IMR-90 (cell line): Measurements from ENCODE around the gene NR4A1. TPM values are rescaled to one million over a fixed set of nuclear protein-coding genes. Genes with fewer than 3 reads are reported as not detected.
A peak's percentile ranks its signal among the peaks of the same experiment; 100 is the strongest.

Experiments used
- ATAC-seq: fragments of 200-7000 bp; cut with Tn5 transposase; 2 replicates; pipeline ENCODE4 v1.9.1; 2020; ENCODE audit warnings: low read depth, mild to moderate bottlenecking, moderate library complexity
- BruUV-seq: library from RNA; stranded (reverse); fragments of 400-500 nt; replicated peaks from 2 replicates; lab custom pipeline; 2021; lab: Mats Ljungman, UMichigan
- CTCF ChIA-PET: fragments of 300-600 bp; formaldehyde crosslinking; extraction: SDS; loops from one replicate; lab custom pipeline; 2021; ENCODE audit warnings: antibody characterized with exemption; lab: Yijun Ruan, JAX
- POLR2A ChIA-PET: fragments of 300-600 bp; sonication (Branson Sonifier 250); formaldehyde crosslinking; loops from one replicate; lab custom pipeline; 2022; ENCODE audit warnings: antibody characterized with exemption; ENCODE audit not compliant: unreplicated experiment; lab: Charles Lee
- DNase-seq: peaks from one replicate; pipeline ENCODE4 v3.0.0; 2013
- H2AFZ ChIP-seq: replicated peaks from 2 replicates; pipeline ENCODE3; 2013; ENCODE audit warnings: low read length, mild to moderate bottlenecking; ENCODE audit not compliant: poor library complexity
- H2AK5ac ChIP-seq: 2 replicates; pipeline ENCODE4 v1.6.1; 2013; ENCODE audit warnings: low read depth, low read length, inconsistent platforms
- H2AK9ac ChIP-seq: replicated peaks from 2 replicates; pipeline ENCODE3; 2013; ENCODE audit warnings: mild to moderate bottlenecking, low read depth, low read length, moderate library complexity; ENCODE audit not compliant: poor library complexity
- H2BK120ac ChIP-seq: 2 replicates; pipeline ENCODE4 v1.6.1; 2013; ENCODE audit warnings: low read depth, low read length, inconsistent platforms
- H2BK15ac ChIP-seq: 3 replicates; pipeline ENCODE4 v1.6.1; 2013; ENCODE audit warnings: low read depth, low read length, inconsistent platforms
- H2BK20ac ChIP-seq: 2 replicates; pipeline ENCODE4 v1.6.1; 2013; ENCODE audit warnings: low read depth, mild to moderate bottlenecking, inconsistent platforms, low read length, moderate library complexity
- H2BK5ac ChIP-seq: 2 replicates; pipeline ENCODE4 v1.6.1; 2013; ENCODE audit warnings: mild to moderate bottlenecking, low read depth, low read length, inconsistent platforms; ENCODE audit not compliant: poor library complexity, severe bottlenecking
- H3K14ac ChIP-seq: replicated peaks from 2 replicates; pipeline ENCODE4 v1.6.1; 2013; ENCODE audit warnings: low read depth, low read length, inconsistent platforms
- H3K18ac ChIP-seq: 2 replicates; pipeline ENCODE4 v1.6.1; 2013; ENCODE audit warnings: low read depth, low read length, control low read depth
- H3K23ac ChIP-seq: 2 replicates; pipeline ENCODE4 v1.6.1; 2013; ENCODE audit warnings: low read depth, low read length, inconsistent platforms
- H3K27ac ChIP-seq: 2 replicates; pipeline ENCODE4 v1.5.1; 2013; ENCODE audit warnings: mild to moderate bottlenecking, control low read depth, low read length; ENCODE audit not compliant: insufficient read depth
- H3K27me3 ChIP-seq: 2 replicates; pipeline ENCODE4 v1.6.1; 2013; ENCODE audit warnings: low read length; ENCODE audit not compliant: control insufficient read depth, insufficient read depth
- H3K36me3 ChIP-seq: 2 replicates; pipeline ENCODE4 v1.6.1; 2013; ENCODE audit warnings: low read length, mixed read lengths; ENCODE audit not compliant: control insufficient read depth, insufficient read depth
- H3K4ac ChIP-seq: 2 replicates; pipeline ENCODE4 v1.6.1; 2013; ENCODE audit warnings: low read depth, low read length, inconsistent platforms
- H3K4me1 ChIP-seq: 2 replicates; pipeline ENCODE4 v1.6.1; 2013; ENCODE audit warnings: low read length, mixed read lengths; ENCODE audit not compliant: control insufficient read depth, insufficient read depth
- H3K4me2 ChIP-seq: 2 replicates; pipeline ENCODE4 v1.6.1; 2013; ENCODE audit warnings: low read depth, mild to moderate bottlenecking, control low read depth, low read length, moderate library complexity
- H3K4me3 ChIP-seq: 2 replicates; pipeline ENCODE4 v1.5.1; 2013; ENCODE audit warnings: low read depth, mild to moderate bottlenecking, control low read depth, low read length, moderate library complexity; ENCODE audit not compliant: insufficient read depth
- H3K56ac ChIP-seq: 2 replicates; pipeline ENCODE4 v1.6.1; 2013; ENCODE audit warnings: low read length, inconsistent platforms; ENCODE audit not compliant: insufficient read depth; ENCODE audit errors: extremely low read depth
- H3K79me1 ChIP-seq, 2 experiments: 2 replicates each; pipeline ENCODE4 v1.6.1; 2013; ENCODE audit warnings: low read length in 2 of 2, inconsistent platforms in 1 of 2, low read depth in 1 of 2
- H3K9ac ChIP-seq: 2 replicates; pipeline ENCODE4 v1.6.1; 2013; ENCODE audit warnings: low read depth, low read length, control low read depth
- H3K9me1 ChIP-seq: 2 replicates; pipeline ENCODE4 v1.6.1; 2013; ENCODE audit warnings: low read length, inconsistent platforms; ENCODE audit not compliant: insufficient read depth
- H3K9me3 ChIP-seq: 2 replicates; pipeline ENCODE4 v1.6.1; 2013; ENCODE audit warnings: low read length; ENCODE audit not compliant: control insufficient read depth, insufficient read depth
- H4K20me1 ChIP-seq: 2 replicates; pipeline ENCODE4 v1.6.1; 2013; ENCODE audit warnings: low read length, inconsistent platforms; ENCODE audit not compliant: insufficient read depth
- H4K5ac ChIP-seq: 2 replicates; pipeline ENCODE4 v1.6.1; 2013; ENCODE audit warnings: mild to moderate bottlenecking, low read depth, low read length, control low read depth
- H4K8ac ChIP-seq, 2 experiments: 2 replicates each; pipeline ENCODE4 v1.6.1; 2013; ENCODE audit warnings: low read depth in 2 of 2, low read length in 2 of 2, control low read depth in 1 of 2, inconsistent platforms in 1 of 2
- H4K91ac ChIP-seq: 2 replicates; pipeline ENCODE4 v1.6.1; 2013; ENCODE audit warnings: low read depth, low read length, inconsistent platforms; ENCODE audit not compliant: insufficient read depth
- MAZ ChIP-seq: IDR thresholded peaks from 2 replicates; pipeline ENCODE4 v1.6.1; 2012; ENCODE audit warnings: low read depth, mild to moderate bottlenecking, low read length, improper control_type of control experiment, moderate library complexity, borderline replicate concordance
- POLR2A ChIP-seq: IDR thresholded peaks from 2 replicates; pipeline ENCODE4 v1.6.1; 2012; ENCODE audit warnings: mild to moderate bottlenecking, low read depth, low read length
- WGBS, 2 experiments: methylation state at CpG; one replicate each; pipeline versions ENCODE4 v1.1.5 to v1.1.7; 2013; ENCODE audit warnings: missing lambda C conversion rate in 2 of 2; ENCODE audit not compliant: insufficient read length in 1 of 2; ENCODE audit errors: extremely low coverage in 2 of 2; 5-methylcytosine and 5-hydroxymethylcytosine counted together
- dilution Hi-C: fragments of 300-500 bp; cut with HindIII; formaldehyde crosslinking; loops from one replicate; pipeline ENCODE4 v1.14.3; 2018; ENCODE audit warnings: low sequenced_read_pairs; ENCODE audit not compliant: unreplicated experiment
- in situ Hi-C: fragments of 300-500 bp; cut with MboI; formaldehyde crosslinking; loops from 3 replicates; pipeline ENCODE4 v1.14.3; 2019; ENCODE audit warnings: low sequenced_read_pairs, inconsistent platforms, mixed read lengths
- intact Hi-C: fragments of 100-400 bp; cut with micrococcal nuclease; formaldehyde crosslinking; loops from 2 replicates; pipeline ENCODE4 v1.10.0; 2022
- polyA plus RNA-seq, 3 experiments: library from polyadenylated mRNA; depleted of rRNA; stranded (reverse); fragments of >200 nt; gene quantifications; 2 replicates each; pipeline ENCODE4 v1.2.3, GENCODE V29; 2012; ENCODE audit warnings: low replicate concordance in 1 of 3
- total RNA-seq: library from RNA; depleted of rRNA; stranded (reverse); fragments of >200 nt; gene quantifications from 2 replicates; pipeline ENCODE4 v1.2.3, GENCODE V29; 2012

The NR4A1 gene
- total and polyA plus RNA-seq, 2 of the 4 experiments (the other 2 are of a cell fraction) = 6.6 to 34.1 TPM

GRCh38 chr12:52062167-52063081 lies 11.2 kb downstream of the NR4A1 start:
- no peak for DNase-seq
- Histone ChIP-seq H3K36me3 (peaks cover 17% of the 10 kb centered on the region), H3K18ac (peak overlapping the region; percentile 49; the same call in 1 of the 2 replicates), H3K4me1 (peaks cover 24% of the 10 kb centered on the region), H3K4me2 (no peak overlapping the region), H3K79me1 (0 out of 4 replicates have a peak, but pooled peaks cover 0 to under 1% of the 10 kb centered on the region in 2 experiments), H3K56ac (no peak overlapping the region), H3K9ac (peak overlapping the region; percentile 56), H2BK120ac (peak overlapping the region; percentile 50; the same call in 1 of the 2 replicates), H2AK5ac (peak overlapping the region; percentile 93; the same call in 1 of the 2 replicates), H3K4me3 (no peak overlapping the region), H3K9me1 (peaks cover 15% of the 10 kb centered on the region), H3K23ac (no peak overlapping the region), H2BK20ac (no peak overlapping the region; the same call in 1 of the 2 replicates), H3K27me3 (no peaks in the 10 kb centered on the region), H3K14ac (no peak overlapping the region), H4K20me1 (peaks cover 2% of the 10 kb centered on the region; the same call in 1 of the 2 replicates), H2AFZ (peak overlapping the region; percentile 62), H4K5ac (peak overlapping the region; percentile 86), H3K27ac (peak overlapping the region; percentile 93), H4K8ac (peak overlapping the region; percentile 53 to 93; a peak in 2 of 4 replicates), H2BK15ac (no peak overlapping the region; the same call in 2 of the 3 replicates), H3K9me3 (no peaks in the 10 kb centered on the region), H2AK9ac (no peak overlapping the region), H4K91ac (peak overlapping the region; percentile 95; the same call in 1 of the 2 replicates), H2BK5ac (peak overlapping the region; percentile 86), H3K4ac (peak overlapping the region; percentile 29)
- BruUV-seq = no TSS peak
- ATAC-seq = no peak
- ChIA-PET CTCF (interaction anchor here (2.1 kb wide), 1 partner anchor 37 kb away, joined by 9 read pairs; no protein-coding TSS in a partner anchor), POLR2A (no interaction called here)
- dilution Hi-C loops = no loop called here
- WGBS, 2 experiments = 80% methylated on average over 1 of the region's 6 CpGs; no CpG with 5 or more reads in 1 of the 2 experiments
- in situ Hi-C loops = no loop called here
- intact Hi-C loops = no loop called here
- no peak for TF ChIP-seq MAZ
- TF ChIP-seq POLR2A = 0 out of 2 replicates have a peak, but pooled peaks have one; percentile 6
